HCT116 (cell line): ENCODE data around the gene SOX30. TPM values are rescaled to one million over a fixed set of nuclear protein-coding genes. Genes with fewer than 3 reads are reported as not detected.
A peak's percentile ranks its signal among the peaks of the same experiment; 100 is the strongest.

Experiments used
- ATAC-seq: fragments of 200-7000 bp; cut with Tn5 transposase; 2 replicates; pipeline ENCODE4 v1.9.1; 2020; ENCODE audit warnings: mild to moderate bottlenecking, moderate library complexity
- BruUV-seq: library from RNA; stranded (reverse); fragments of 400-500 nt; replicated peaks from 2 replicates; lab custom pipeline; 2021; lab: Mats Ljungman, UMichigan
- CTCF ChIA-PET: fragments of 300-600 bp; sonication (Branson Sonifier 250); formaldehyde crosslinking; loops from one replicate; lab custom pipeline; 2021; ENCODE audit warnings: antibody characterized with exemption; lab: Charles Lee
- POLR2A ChIA-PET: fragments of 300-600, 350-600 bp; sonication (Branson Sonifier 250); formaldehyde crosslinking; loops from one replicate; lab custom pipeline; 2021; ENCODE audit warnings: antibody characterized with exemption; lab: Charles Lee
- RAD21 ChIA-PET, 2 experiments: fragments of 300-600 bp; sonication (Branson Sonifier 250); formaldehyde crosslinking; loops; one replicate each; lab custom pipeline; 2023; ENCODE audit warnings: low total read pairs in 2 of 2; ENCODE audit not compliant: uncharacterized antibody in 2 of 2, unreplicated experiment in 2 of 2, low non-redundant PET in 1 of 2; lab: Charles Lee
- DNase-seq: peaks from one replicate; pipeline ENCODE4 v3.0.0-alpha.2; 2010; ENCODE audit warnings: low read depth, low spot score
- H2AFZ ChIP-seq: fragments of 200-600 bp; shearing (Covaris generic), sonication (generic); 2 replicates; pipeline ENCODE4 v1.6.1; 2017; ENCODE audit warnings: low read depth, mixed run types, mixed read lengths, antibody characterized with exemption, low read length; ENCODE audit not compliant: poor library complexity, severe bottlenecking
- H3K27ac ChIP-seq: 2 replicates; pipeline ENCODE4 v1.5.1; 2012; ENCODE audit warnings: low read depth, low read length
- H3K27me3 ChIP-seq: fragments of 200-600 bp; sonication (generic); 2 replicates; pipeline ENCODE4 v1.6.1; 2016; ENCODE audit warnings: mixed run types, low read length, mixed read lengths; ENCODE audit not compliant: insufficient read depth
- H3K36me3 ChIP-seq, 2 experiments: fragments of 200-500 bp in 1 of 2; fragments of 200-600 bp in 1 of 2; sonication (Bioruptor generic) in 1 of 2; sonication (generic) in 1 of 2; 2 replicates each; pipeline versions ENCODE4 v1.5.1 to v1.6.1; 2014 to 2016; ENCODE audit warnings: low read length in 2 of 2, inconsistent platforms in 1 of 2, mixed read lengths in 1 of 2, mixed run types in 1 of 2; ENCODE audit not compliant: insufficient read depth in 2 of 2, control insufficient read depth in 1 of 2
- H3K4me1 ChIP-seq, 2 experiments: fragments of 200-600 bp in 1 of 2; sonication (generic) in 1 of 2; 2 replicates each; pipeline versions ENCODE4 v1.5.1 to v1.6.1; 2012 to 2017; ENCODE audit warnings: low read length in 2 of 2, inconsistent platforms in 1 of 2, mild to moderate bottlenecking in 1 of 2, mixed read lengths in 1 of 2, mixed run types in 1 of 2, moderate library complexity in 1 of 2; ENCODE audit not compliant: insufficient read depth in 2 of 2, control insufficient read depth in 1 of 2
- H3K4me2 ChIP-seq: fragments of 200-600 bp; sonication (generic); 2 replicates; pipeline ENCODE4 v1.6.1; 2017; ENCODE audit warnings: mixed run types, low read length, mixed read lengths
- H3K4me3 ChIP-seq, 2 experiments: fragments of 200-600 bp in 1 of 2; sonication (generic) in 1 of 2; replicated peaks in 1 of 2; 2 replicates each; pipeline ENCODE4 v1.5.1; 2011 to 2016; ENCODE audit warnings: low read length in 2 of 2, control low read depth in 1 of 2, low read depth in 1 of 2, mild to moderate bottlenecking in 1 of 2, mixed read lengths in 1 of 2, mixed run types in 1 of 2
- H3K79me2 ChIP-seq: fragments of 200-600 bp; sonication (generic); 2 replicates; pipeline ENCODE4 v1.6.1; 2017; ENCODE audit warnings: mild to moderate bottlenecking, mixed run types, low read length, moderate library complexity, mixed read lengths; ENCODE audit not compliant: insufficient read depth
- H3K9ac ChIP-seq: fragments of 200-600 bp; sonication (generic); 2 replicates; pipeline ENCODE4 v1.6.1; 2016; ENCODE audit warnings: low read length, mixed read lengths
- H3K9me2 ChIP-seq: fragments of 200-600 bp; sonication (generic), shearing (Covaris generic); 2 replicates; pipeline ENCODE4 v1.6.1; 2017; ENCODE audit warnings: mixed run types, mild to moderate bottlenecking, moderate library complexity; ENCODE audit not compliant: insufficient read depth
- H3K9me3 ChIP-seq, 2 experiments: fragments of 200-500 bp in 1 of 2; fragments of 200-600 bp in 1 of 2; sonication (Bioruptor generic) in 1 of 2; sonication (generic) in 1 of 2; 2 replicates each; pipeline ENCODE4 v1.6.1; 2014 to 2017; ENCODE audit warnings: low read length in 2 of 2, mixed read lengths in 2 of 2, inconsistent platforms in 1 of 2, low read depth in 1 of 2, mild to moderate bottlenecking in 1 of 2, mixed run types in 1 of 2, moderate library complexity in 1 of 2; ENCODE audit not compliant: control insufficient read depth in 1 of 2, insufficient read depth in 1 of 2
- H4K20me1 ChIP-seq: fragments of 200-600 bp; sonication (generic), shearing (Covaris generic); 2 replicates; pipeline ENCODE4 v1.6.1; 2017; ENCODE audit warnings: mixed run types, mild to moderate bottlenecking, moderate library complexity; ENCODE audit not compliant: insufficient read depth
- CEBPB ChIP-seq: IDR thresholded peaks from 2 replicates; pipeline ENCODE4 v1.6.1; 2012; ENCODE audit warnings: low read depth
- EGR1 ChIP-seq: IDR thresholded peaks from 2 replicates; pipeline ENCODE4 v1.6.1; 2012; ENCODE audit warnings: low read depth
- ELF1 ChIP-seq: IDR thresholded peaks from 2 replicates; pipeline ENCODE4 v1.6.1; 2012; ENCODE audit warnings: low read depth, borderline replicate concordance
- EZH2 ChIP-seq: fragments of 200-600 bp; sonication (generic); IDR thresholded peaks from 2 replicates; pipeline ENCODE4 v1.6.1; 2017; ENCODE audit warnings: antibody characterized with exemption, mixed run types
- EZH2phosphoT487 ChIP-seq: fragments of 200-600 bp; IDR thresholded peaks from 2 replicates; pipeline ENCODE4 v1.6.1; 2018; ENCODE audit warnings: antibody characterized with exemption, borderline replicate concordance
- JUND ChIP-seq: IDR thresholded peaks from 2 replicates; pipeline ENCODE4 v1.6.1; 2012
- POLR2A ChIP-seq: IDR thresholded peaks from 2 replicates; pipeline ENCODE4 v1.7.0; 2011; ENCODE audit warnings: borderline replicate concordance; ENCODE audit not compliant: insufficient read depth, insufficient read length; ENCODE audit errors: extremely low read depth
- POLR2AphosphoS5 ChIP-seq: IDR thresholded peaks from 2 replicates; pipeline ENCODE4 v1.6.1; 2011; ENCODE audit warnings: mild to moderate bottlenecking, low read depth, low read length, moderate library complexity
- RAD21 ChIP-seq: IDR thresholded peaks from 2 replicates; pipeline ENCODE4 v1.6.1; 2012; ENCODE audit warnings: low read depth, mild to moderate bottlenecking
- SP1 ChIP-seq: IDR thresholded peaks from 2 replicates; pipeline ENCODE4 v1.6.1; 2012; ENCODE audit warnings: low read depth
- SRF ChIP-seq: IDR thresholded peaks from 2 replicates; pipeline ENCODE4 v1.6.1; 2012; ENCODE audit warnings: low read depth
- TCF7L2 ChIP-seq: IDR thresholded peaks from 2 replicates; pipeline ENCODE4 v1.7.0; 2011; ENCODE audit warnings: borderline replicate concordance, inconsistent platforms; ENCODE audit not compliant: insufficient read depth, insufficient read length; ENCODE audit errors: extremely low read depth
- ZNF274 ChIP-seq: fragments of 200-500 bp; sonication (Bioruptor generic); IDR thresholded peaks from 2 replicates; pipeline ENCODE4 v1.6.1; 2014; ENCODE audit warnings: mild to moderate bottlenecking, low read depth, low read length, inconsistent platforms
- intact Hi-C: fragments of 100-400 bp; cut with micrococcal nuclease; formaldehyde crosslinking; loops from 2 replicates; pipeline ENCODE4 v1.10.0; 2022
- total RNA-seq: library from RNA; stranded (reverse); gene quantifications from one replicate; pipeline ENCODE4 v1.2.1, GENCODE V29; 2021; ENCODE audit not compliant: unreplicated experiment
- TF ChIP-seq, protein P1 (sequence below): IDR thresholded peaks from 2 replicates; pipeline ENCODE4 v1.6.1; 2012; ENCODE audit warnings: low read depth
- TF ChIP-seq, protein P2 (sequence below), 3 experiments: fragments of 200-600 bp in 1 of 3; sonication (generic) in 1 of 3; IDR thresholded peaks in 2 of 3; conservative IDR thresholded peaks in 1 of 3; 2 replicates each; pipeline ENCODE4 v1.5.1; 2012 to 2017; ENCODE audit warnings: low read depth in 2 of 3, low read length in 2 of 3, antibody characterized with exemption in 1 of 3, borderline replicate concordance in 1 of 3, control low read depth in 1 of 3, mild to moderate bottlenecking in 1 of 3, mixed read lengths in 1 of 3, mixed run types in 1 of 3, moderate library complexity in 1 of 3; ENCODE audit not compliant: insufficient read depth in 1 of 3
- TF ChIP-seq, protein P3 (sequence below): IDR thresholded peaks from 2 replicates; pipeline ENCODE4 v1.6.1; 2012

SOX30 gene
- total RNA-seq, 1 experiment from 2014 or later: 0.27 TPM

DNA sequence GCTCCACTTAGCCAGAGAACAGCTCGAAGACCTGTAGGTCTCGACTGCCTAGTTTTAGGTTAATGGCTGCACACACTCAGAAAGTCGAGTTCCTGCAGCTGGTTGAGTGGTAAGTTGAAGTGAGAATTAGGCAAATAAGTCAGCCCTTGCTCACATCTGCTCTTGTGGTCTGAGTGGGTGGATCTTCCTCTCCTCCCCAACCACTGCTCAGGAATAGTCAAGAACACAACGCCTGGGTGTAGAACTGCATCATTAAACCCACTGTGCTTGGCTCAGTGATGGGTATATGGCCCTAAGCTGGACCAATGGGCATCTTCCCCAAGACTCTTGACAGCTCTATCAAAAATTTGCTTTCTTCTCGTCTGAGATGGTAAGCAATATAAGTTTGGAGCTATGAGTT is 55.8 kb downstream of the SOX30 start:
- intact Hi-C loops: no loop called here
- POLR2A ChIA-PET: no interaction called here
- no peak for DNase-seq
- Histone ChIP-seq H3K4me2 (no peak overlapping the region), H4K20me1 (no peaks in the 10 kb centered on the region), H3K9ac (no peak overlapping the region), H3K4me3 (no peak overlapping the region), H3K27me3 (no peaks in the 10 kb centered on the region), H3K9me3 (no peaks in the 10 kb centered on the region), H3K79me2 (no peaks in the 10 kb centered on the region), H3K36me3 (no peaks in the 10 kb centered on the region), H3K9me2 (no peaks in the 10 kb centered on the region), H2AFZ (peak overlapping the region; percentile 23), H3K4me1 (peaks cover 0 to 11% of the 10 kb centered on the region in 2 experiments; a peak in 1 of 4 replicates), H3K27ac (no peak overlapping the region)
- TF ChIP-seq, protein P1, sequence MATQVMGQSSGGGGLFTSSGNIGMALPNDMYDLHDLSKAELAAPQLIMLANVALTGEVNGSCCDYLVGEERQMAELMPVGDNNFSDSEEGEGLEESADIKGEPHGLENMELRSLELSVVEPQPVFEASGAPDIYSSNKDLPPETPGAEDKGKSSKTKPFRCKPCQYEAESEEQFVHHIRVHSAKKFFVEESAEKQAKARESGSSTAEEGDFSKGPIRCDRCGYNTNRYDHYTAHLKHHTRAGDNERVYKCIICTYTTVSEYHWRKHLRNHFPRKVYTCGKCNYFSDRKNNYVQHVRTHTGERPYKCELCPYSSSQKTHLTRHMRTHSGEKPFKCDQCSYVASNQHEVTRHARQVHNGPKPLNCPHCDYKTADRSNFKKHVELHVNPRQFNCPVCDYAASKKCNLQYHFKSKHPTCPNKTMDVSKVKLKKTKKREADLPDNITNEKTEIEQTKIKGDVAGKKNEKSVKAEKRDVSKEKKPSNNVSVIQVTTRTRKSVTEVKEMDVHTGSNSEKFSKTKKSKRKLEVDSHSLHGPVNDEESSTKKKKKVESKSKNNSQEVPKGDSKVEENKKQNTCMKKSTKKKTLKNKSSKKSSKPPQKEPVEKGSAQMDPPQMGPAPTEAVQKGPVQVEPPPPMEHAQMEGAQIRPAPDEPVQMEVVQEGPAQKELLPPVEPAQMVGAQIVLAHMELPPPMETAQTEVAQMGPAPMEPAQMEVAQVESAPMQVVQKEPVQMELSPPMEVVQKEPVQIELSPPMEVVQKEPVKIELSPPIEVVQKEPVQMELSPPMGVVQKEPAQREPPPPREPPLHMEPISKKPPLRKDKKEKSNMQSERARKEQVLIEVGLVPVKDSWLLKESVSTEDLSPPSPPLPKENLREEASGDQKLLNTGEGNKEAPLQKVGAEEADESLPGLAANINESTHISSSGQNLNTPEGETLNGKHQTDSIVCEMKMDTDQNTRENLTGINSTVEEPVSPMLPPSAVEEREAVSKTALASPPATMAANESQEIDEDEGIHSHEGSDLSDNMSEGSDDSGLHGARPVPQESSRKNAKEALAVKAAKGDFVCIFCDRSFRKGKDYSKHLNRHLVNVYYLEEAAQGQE: no peak
- TF ChIP-seq EZH2phosphoT487: no peak
- TF ChIP-seq SP1: no peak
- TF ChIP-seq EGR1: no peak
- no peak for TF ChIP-seq TCF7L2
- no peak for TF ChIP-seq CEBPB
- no peak for TF ChIP-seq POLR2A
- no peak for TF ChIP-seq EZH2
- TF ChIP-seq ELF1: no peak
- TF ChIP-seq, protein P2, sequence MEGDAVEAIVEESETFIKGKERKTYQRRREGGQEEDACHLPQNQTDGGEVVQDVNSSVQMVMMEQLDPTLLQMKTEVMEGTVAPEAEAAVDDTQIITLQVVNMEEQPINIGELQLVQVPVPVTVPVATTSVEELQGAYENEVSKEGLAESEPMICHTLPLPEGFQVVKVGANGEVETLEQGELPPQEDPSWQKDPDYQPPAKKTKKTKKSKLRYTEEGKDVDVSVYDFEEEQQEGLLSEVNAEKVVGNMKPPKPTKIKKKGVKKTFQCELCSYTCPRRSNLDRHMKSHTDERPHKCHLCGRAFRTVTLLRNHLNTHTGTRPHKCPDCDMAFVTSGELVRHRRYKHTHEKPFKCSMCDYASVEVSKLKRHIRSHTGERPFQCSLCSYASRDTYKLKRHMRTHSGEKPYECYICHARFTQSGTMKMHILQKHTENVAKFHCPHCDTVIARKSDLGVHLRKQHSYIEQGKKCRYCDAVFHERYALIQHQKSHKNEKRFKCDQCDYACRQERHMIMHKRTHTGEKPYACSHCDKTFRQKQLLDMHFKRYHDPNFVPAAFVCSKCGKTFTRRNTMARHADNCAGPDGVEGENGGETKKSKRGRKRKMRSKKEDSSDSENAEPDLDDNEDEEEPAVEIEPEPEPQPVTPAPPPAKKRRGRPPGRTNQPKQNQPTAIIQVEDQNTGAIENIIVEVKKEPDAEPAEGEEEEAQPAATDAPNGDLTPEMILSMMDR (IDR thresholded peaks at IDR 0.05 in 2 of 3, conservative IDR thresholded peaks at IDR 0.05 in 1 of 3; ENCODE audit: borderline replicate concordance in 1 of 3, insufficient read depth in 1 of 3, low read depth in 2 of 3, low read length in 2 of 3): no peak
- TF ChIP-seq ZNF274: no peak
- TF ChIP-seq JUND: no peak
- no peak for TF ChIP-seq RAD21
- no peak for TF ChIP-seq POLR2AphosphoS5
- no peak for TF ChIP-seq SRF
- TF ChIP-seq, protein P3, sequence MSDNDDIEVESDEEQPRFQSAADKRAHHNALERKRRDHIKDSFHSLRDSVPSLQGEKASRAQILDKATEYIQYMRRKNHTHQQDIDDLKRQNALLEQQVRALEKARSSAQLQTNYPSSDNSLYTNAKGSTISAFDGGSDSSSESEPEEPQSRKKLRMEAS: no peak
- BruUV-seq: no TSS peak
- RAD21 ChIA-PET: no interaction called here
- no peak for ATAC-seq
- CTCF ChIA-PET: no interaction called here
